Activated naive CD8-positive, alpha-beta T cell treated with anti-CD3 and anti-CD28 coated beads, Interleukin-2, amount 50 U/mL, for 16 hours (primary cell): ENCODE measurements around the gene ZNF410.
"Not testable (repeated sequence)": the region's sequence is repeated elsewhere in the genome, so short reads cannot be mapped to it uniquely, and the experiment has no call there.

Experiments used
- DNase-seq: peaks from one replicate; pipeline ENCODE4 v3.0.0-alpha.2; 2020; ENCODE audit warnings: low read depth, low spot score

ZNF410 gene

DNA sequence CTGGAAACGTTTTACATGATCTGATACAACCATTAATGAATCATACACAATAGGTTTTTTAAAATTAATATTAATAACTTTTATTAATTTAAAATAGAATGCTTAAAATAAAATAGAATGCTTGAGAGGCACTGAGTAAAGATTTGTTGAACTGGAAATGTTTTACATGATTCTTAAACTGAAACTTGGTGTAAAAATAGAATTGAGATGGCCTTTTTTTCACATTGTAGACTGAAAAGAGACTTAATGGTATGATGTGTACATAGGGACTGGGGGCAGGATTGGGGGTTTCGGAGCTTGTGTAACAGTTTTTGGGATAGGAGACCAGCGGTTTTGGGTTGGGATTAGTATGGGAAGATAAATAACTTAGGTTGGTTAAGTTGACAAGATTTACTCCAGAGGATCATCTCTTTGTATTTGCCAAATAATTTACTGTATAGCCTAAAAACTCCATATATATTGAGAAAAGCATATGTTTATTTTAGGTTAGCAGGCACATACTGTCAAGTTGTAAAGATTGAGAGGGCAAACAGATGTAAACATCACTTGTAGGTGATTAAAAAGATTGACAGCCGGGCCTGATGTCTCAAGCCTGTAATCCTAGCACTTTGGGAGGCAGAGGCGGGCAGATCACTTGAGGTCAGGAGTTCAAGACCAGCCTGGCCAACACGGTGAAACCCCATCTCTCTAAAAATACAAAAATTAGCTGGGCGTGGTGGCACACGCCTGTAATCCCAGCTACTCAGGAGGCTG is 2.0 kb upstream of the ZNF410 start:
- DNase-seq: no peak

DNA sequence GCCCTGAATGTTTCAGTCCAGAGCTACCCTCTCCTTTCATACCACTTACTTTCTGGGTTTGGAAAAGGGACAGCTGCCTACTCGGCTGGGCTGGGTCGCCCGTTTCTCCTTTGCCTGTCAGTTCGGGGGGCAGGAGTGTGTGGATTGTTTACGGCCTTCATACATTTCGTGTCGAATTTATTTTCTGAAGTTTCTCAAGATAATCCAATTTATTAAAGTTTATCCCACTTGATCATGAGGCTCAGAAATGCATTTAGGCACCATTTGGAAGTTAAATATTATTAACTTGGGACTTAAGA is 608 bp downstream of the ZNF410 start:
- DNase-seq: no peak

DNA sequence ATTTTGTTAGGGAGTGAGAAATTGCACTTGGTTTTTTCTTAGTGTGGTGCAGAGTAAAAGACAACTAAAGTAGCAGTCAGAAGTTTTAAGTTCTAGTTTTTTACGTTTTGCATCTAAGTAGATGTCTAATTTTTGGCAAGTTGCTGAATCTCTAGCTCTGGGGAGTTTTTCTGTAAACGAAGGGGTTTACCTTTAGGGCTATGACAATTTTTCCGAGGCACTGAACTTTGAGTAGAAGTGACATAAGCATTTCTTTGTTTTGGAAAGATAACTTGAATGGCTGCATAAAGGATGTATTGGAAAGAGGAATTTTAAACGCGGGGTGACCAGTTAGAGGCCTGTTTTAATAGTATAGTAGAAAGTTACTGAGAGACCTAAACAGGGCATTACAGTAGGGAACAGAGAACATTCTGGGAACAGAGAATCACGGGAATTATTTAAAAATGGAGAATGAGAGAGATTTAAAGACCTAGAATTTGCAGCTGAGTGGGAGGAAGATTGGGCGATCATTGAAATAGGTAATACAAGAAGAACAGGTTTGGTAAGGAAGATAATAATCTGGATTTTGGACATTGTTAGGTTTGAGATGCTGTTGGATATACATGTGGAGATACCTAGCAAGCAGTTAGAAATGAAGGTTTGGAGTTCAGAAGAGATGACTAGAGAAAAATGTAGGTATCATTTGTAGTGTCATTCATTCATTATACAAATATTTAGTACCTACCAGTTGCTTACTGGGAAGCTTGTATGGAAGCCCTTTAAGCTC is 1.2 kb downstream of the ZNF410 start:
- DNase-seq: no peak

DNA sequence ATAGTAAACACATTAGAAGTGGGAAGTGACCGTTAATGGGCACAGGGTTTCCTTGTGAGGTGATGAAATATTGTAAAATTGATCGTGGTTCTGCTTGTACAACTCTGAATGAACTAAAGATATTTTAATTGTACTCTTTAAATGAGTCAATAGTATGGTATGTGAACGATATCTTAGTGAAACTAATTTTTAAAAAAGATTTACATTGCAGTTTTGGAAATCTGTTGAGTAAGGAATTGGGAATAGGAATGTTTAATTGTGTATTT is 1.7 kb downstream of the ZNF410 start:
- no peak for DNase-seq

DNA sequence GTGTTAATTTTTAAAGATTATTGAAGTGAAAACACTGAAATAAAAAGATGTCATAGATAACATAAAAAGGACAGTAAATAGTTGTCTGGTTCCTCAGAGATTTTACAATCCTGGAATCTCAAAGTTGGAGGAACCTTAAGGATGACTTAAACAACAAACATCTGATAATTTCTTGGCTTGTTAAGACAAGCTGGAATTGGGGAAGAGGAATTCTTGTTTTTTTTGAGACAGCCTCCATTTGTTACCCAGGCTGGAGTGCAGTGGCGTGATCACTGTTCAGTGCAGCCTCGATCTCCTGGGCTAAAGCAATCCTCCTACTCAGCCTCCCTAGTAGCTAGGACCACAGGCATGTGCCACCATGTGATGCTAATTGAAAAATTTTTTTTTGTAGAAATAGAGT is 2.3 kb downstream of the ZNF410 start:
- no peak for DNase-seq

DNA sequence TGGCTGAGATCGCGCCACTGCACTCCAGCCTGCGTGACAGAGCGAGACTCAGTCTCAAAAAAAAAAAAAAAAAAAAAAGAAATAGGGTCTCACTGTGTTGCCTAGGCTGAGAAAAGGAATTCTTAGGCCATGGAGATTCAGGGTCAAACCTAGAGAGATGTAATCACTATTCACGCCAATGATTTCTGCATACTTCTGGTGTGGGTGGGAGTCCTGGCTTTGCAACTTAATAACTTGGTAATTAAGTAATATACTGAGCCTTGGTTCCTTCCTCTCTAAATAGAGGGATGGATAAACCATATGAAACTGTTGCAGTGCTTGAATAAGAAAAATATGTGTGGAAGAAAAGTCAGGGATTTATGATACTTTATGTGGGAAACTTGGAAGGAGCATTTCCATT is 2.7 kb downstream of the ZNF410 start:
- no peak for DNase-seq

DNA sequence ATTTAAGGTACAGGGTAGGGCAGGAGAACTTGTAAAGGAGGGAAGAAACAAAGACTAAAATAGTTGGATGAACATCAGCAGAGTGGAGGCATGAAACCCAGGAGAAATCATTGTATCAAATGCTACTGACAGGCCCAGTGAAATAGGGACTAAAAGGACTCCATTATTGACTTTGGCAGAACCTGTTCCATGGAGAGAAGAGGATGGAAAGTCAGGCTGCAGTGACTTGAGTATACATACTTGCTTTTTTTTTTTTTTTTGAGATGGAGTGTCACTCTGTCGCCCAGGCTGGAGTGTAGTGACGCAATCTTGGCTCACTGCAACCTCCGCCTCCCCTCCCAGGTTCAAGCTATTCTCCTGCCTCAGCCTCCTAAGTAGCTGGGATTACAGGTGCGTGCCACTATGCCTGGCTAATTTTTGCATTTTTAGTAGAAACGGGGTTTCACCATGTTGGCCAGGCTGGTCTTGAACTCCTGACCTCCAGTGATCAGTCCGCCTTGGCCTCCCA is 7.6 kb downstream of the ZNF410 start:
- not testable (repeated sequence) for DNase-seq

DNA sequence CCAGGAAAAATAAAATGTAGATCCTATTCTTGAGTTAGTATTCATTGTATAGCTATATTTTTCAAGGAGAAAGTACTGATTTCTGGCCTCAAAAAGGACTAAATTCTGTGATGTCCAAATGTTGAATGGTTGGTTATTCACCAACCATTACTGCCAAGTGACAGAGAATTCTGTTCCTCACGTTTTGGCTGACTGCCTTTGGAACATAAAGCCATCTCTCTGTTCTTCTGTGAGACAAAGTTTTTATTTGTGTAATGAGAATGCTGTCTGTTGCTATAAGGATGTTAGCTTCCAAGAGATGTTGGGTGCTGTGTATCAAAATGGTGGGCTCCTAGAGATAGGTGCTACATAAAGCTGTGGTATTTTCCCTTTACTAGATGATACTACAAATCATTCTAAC is 9.3 kb downstream of the ZNF410 start:
- DNase-seq: no peak

DNA sequence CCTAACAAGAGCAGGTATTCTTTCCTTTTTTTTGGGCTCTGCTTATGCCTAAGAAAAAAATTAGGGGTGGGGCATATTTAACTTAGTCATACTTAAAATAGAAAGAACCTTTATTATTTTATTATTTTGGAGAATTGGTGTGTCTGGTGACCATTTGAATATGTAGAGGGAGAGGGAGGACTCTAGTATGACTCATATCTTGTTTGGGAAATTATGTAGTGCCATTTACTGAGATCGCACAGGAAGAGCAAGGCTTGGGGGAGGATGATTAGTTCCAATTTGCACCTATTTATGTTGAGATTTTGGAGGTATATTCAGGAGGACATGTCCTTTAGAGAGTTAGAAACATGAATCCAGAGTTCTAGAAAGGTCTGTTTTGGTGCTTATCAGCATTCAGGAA is 9.9 kb downstream of the ZNF410 start:
- no peak for DNase-seq

DNA sequence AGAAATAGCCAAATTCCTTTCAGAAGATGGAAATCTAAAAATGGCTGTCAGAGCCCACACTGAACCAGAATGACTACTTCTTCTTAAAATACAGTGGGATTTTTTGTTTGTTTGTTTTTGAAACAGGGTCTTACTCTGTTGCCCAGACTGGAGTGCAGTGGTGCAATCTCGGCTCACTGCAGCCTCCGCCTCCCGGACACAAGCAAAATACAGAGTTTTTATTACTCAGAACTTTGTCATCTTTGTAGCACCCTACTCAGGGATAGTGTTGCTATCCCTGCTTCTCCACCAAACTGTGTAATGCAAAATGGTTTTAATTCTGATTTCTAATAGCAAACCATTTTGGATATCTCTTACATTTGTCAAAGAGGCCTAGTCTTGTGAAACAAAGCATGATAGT is 16.4 kb downstream of the ZNF410 start:
- no peak for DNase-seq

DNA sequence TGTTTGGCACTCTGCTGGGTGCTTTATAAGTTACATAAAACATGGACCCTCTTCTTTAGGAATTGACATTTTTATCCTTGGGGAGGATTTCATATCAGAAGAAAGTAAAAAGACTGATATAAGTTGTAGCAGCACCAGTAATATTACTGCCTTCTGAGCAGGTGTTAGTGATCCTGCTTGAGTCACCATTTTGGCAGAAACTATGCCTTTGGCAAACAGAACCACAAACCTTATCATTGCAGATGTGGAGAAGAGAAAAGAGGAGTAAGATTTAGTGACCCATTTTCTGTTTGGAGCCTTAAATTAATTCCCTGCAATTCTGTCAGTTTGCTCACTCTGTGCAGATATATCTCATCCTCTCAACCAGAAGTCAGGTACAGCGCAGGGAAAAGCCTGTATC is 23.0 kb downstream of the ZNF410 start:
- no peak for DNase-seq

DNA sequence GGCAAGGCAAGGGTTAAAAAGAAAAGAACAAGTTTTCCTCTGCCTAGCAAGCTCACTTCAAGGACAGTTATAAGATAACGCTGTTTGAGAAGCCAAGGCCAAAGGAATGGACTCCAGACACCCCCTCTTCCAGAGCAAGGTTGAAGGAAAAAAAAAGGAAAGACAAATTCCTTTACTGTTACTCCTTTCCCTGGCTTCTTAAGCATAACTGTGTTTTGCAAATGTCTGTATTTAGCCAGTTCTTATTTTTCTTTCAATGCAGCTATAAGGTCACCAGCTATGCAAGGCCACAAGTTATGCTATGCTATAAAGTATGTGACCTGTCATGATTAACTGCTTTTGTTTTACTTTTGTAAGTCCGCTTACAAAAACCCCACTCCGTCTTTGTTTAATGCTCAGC is 26.6 kb downstream of the ZNF410 start:
- DNase-seq: no peak

DNA sequence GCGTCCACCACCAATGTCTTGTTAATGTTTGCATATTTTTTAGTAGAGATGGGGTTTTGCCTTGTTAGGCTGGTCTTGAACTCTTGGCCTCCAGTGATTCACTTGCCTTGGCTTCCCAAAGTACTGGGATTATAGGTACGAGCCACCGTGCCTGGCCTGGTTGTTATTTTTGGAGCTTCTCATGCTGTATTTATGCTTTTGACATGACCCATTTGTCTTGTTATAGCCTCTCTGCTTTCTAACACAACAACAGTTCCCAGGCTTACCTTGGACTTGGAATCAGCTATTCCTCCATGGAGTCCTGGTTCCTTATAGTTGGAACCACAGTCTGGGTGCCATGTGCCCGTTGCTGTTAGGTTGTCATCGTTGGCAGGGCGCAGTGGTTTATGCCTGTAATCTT is 29.7 kb downstream of the ZNF410 start:
- no peak for DNase-seq

DNA sequence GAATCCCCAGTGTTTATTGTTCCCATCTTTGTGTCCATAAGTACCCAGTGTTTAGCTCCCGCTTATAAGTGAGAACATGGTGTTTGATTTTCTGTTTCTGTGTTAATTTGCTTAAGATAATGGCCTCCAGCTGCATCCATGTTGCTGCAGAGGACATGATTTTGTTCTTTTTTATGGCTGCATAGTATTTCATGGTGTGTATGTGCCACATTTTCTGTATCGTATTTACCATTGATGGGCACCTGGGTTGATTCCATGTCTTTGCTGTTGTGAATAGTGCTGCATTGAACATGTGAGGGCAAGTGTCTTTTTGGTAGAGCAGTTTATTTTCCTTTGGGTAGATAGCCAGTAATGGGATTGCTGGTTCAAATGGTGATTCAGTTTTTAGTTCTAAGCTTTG is 32.8 kb downstream of the ZNF410 start:
- DNase-seq: not testable (repeated sequence)

DNA sequence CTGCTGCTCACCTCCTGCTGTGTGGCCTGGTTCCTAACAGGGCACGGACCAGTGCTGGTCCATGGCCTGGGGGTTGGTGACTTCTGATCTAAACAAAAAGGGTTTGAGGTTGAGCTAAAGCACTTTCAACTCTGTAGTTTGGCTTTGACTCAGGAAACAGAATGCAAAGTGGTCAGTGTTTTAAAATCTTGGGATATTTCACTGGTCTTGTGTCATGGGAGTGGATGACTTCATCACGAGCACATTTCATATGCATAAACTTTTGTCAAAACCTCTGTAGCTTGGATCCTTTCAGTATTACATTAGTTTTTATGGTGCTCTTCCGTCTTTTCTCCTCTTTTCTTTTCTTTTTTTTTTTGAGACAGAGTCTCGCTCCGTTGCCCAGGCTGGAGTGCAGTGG is 37.7 kb downstream of the ZNF410 start:
- DNase-seq: no peak

DNA sequence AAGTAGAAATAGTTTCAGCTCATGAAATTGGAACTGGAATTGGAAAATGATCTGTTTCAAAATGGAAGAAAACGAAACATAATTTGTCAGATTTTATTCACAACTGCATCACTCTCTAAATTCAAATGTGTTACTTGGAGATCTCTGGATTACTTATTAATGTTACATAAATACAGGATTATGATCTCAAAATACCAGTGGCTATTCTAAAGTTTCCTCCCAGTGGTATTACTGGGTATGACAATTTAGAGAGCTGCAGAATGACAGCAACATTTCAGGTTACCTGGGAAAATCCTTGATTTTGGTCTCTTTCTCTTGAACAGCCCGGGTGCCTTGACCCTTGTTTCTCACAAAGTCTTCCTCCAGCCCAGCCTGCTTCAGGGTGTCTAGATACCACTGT is 49.0 kb downstream of the ZNF410 start:
- DNase-seq: no peak

DNA sequence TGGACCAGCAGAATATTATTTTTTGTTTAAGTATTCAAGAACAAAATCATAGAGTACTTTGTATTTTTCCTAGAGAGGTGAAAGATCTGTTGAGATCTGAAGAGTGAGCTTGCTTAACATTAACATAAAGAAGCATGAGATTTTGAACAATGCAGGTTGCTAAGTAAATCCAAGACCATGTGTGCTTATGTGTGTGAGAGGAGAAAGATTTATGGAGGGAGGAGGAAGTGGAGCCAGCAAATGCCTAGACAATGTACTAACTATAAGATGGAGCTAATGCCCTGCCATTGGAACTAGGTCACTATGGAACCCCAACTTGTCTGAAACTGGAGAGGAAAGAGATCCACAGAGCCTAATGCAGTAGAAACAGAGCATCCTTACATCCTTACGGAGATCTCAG is 49.9 kb downstream of the ZNF410 start:
- DNase-seq: no peak

DNA sequence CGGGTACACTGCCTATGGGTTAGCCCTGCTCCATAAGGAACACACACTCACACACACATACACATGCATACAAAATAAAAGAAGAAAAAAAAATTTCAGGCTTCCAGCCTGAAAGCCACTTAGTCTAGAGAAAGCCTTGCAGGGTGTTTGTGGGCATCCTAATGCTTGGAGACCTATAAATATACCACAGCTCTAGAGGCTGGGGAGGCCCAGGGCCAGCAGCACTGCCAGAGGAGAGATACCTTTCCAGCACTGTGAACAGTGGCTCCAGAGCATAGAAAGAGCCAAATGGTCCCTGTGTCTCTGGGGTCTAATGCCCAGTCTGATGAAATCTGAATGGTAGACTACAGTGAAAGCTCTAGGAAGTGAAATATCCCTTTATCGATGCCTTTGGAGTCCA is 50.4 kb downstream of the ZNF410 start:
- DNase-seq: no peak

DNA sequence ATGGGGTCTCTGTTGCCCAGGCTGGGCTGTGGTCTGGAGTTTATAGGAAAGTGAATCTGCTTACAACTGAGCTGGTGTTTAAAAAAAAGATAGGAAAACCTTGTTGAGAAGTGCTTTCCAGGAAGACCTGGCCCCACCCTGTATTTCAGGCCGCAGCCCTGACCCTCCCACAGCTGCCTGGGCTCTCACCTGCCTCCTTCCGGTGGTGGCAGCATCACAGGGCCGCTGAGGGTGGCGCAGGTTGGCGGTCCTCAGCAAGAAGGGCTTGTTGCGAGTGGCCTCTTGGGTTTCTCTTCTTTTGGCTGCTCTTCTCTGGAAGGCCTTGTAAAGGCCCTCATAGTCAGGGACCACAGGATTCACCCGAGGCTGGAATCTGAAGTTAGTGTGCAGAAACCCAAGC is 55.5 kb downstream of the ZNF410 start:
- no peak for DNase-seq

DNA sequence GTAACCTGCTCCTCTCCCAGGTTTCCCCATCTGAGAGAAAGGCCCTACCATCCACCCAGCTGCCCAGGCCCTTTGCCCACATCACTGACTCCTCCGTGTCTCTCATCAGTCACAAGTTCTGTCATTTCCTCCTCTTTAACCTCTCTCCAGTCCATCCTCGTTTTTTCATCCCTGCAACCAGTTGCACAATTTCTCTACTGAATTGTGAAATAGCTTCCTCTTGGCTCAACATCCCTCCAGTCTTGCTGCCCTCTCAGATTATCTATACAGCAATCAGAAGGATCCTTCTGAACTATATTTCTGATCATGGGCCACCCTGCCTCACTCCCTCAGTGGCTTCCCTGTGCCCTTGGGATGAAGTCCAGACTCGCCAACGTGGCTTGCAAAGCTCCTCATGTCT is 56.4 kb downstream of the ZNF410 start:
- DNase-seq: no peak

DNA sequence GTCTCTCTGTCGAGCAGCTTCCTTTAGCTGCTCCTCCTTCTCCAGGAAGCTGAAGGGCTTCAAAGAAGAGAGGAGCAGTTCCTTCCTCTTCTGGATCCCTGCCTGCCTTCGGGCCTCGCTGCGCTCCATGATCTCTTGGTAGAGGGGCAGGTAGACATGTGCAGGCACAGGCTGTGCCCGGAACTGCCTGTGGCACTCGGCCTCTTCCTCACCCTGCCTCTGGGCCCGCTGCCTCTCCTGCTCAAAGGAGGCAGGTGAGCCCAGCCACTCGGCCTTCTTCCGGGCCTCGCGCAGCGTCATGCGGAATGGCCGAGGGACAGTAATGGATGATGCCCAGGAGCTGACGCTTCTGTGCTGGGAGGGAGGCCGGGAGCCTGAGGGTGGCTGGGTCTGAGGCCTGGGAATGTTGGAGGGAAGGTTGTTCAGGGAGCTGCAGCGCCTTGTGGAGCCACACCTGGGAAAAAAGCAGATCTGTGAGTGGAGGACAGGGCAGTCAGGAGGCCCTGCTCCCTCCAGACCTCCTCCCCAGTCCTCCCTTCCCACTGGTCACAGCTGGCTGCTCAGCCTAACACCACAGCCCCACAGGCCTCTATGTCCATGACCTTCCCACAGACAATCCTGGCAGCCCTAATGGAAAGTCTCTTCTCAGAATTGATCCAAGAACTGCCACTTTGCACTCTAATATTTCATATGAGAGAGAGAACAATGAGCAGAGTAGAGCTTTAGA is 57.9 kb downstream of the ZNF410 start:
- DNase-seq: no peak

DNA sequence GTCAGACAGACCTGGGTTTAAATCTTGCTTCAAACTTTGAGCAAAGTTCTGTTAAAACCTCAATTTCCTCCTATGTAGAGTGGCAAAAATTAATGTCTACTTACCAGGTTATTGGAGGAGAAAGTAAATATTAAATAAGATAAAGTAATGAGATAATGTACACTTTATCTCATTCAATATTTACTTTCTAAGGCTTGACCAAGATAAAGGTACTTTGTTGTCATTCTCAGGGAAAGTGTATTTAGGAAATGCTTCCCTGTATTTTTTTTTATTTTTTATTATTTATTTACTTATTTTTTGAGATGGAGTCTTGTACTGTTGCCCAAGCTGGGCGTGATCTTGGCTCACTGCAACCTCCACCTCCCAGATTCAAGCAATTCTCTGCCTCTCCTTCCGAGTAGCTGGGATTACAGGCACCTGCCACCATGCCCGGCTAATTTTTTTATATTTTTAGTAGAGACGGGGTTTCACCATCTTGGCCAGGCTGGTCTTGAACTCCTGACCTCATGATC is 58.6 kb downstream of the ZNF410 start:
- DNase-seq: no peak
